Activated B cell treated with CpG ODN at 0.5 μM for 24 hours (primary cell): ENCODE results near the gene CCDC40. TPM values are rescaled to one million over a fixed set of nuclear protein-coding genes. Genes with fewer than 3 reads are reported as not detected.
"Not testable (repeated sequence)": the region's sequence is repeated elsewhere in the genome, so short reads cannot be mapped to it uniquely, and the experiment has no call there.

Source experiments
- ATAC-seq: fragments of 200-7000 bp; cut with Tn5 transposase; one replicate; pipeline ENCODE4 v1.10.0; 2021; ENCODE audit warnings: low read depth, mild to moderate bottlenecking, moderate library complexity
- CTCF ChIA-PET: fragments of 350-600 bp; sonication (Branson Sonifier 250); formaldehyde crosslinking; loops from one replicate; lab custom pipeline; 2021; ENCODE audit warnings: antibody characterized with exemption; lab: Charles Lee
- POLR2A ChIA-PET: fragments of 350-600 bp; sonication (Branson Sonifier 250); formaldehyde crosslinking; loops from one replicate; lab custom pipeline; 2021; ENCODE audit warnings: antibody characterized with exemption; lab: Charles Lee
- DNase-seq: peaks from one replicate; pipeline ENCODE4 v3.0.0; 2022
- H3K27ac Mint-ChIP-seq: one replicate; pipeline ENCODE4 v1.8.0; 2020; ENCODE audit warnings: mixed read lengths
- H3K27me3 Mint-ChIP-seq: one replicate; pipeline ENCODE4 v1.8.0; 2021; ENCODE audit warnings: mixed read lengths
- H3K36me3 Mint-ChIP-seq: one replicate; pipeline ENCODE4 v1.8.0; 2021; ENCODE audit warnings: low read depth, mixed read lengths
- H3K4me1 Mint-ChIP-seq: one replicate; pipeline ENCODE4 v1.8.0; 2021; ENCODE audit warnings: mixed read lengths
- H3K4me3 Mint-ChIP-seq: one replicate; pipeline ENCODE4 v1.8.0; 2020; ENCODE audit warnings: mild to moderate bottlenecking, mixed read lengths
- H3K9me3 Mint-ChIP-seq: one replicate; pipeline ENCODE4 v1.8.0; 2020; ENCODE audit warnings: mixed read lengths
- intact Hi-C: fragments of 100-400 bp; cut with micrococcal nuclease; formaldehyde crosslinking; loops from one replicate; pipeline ENCODE4 v1.15.1; 2024
- total RNA-seq: library from RNA; stranded (reverse); gene quantifications from 2 replicates; pipeline ENCODE4 v1.2.3, GENCODE V29; 2022
- TF ChIP-seq, protein P1 (sequence below): fragments of 200-600 bp; IDR thresholded peaks from one replicate; pipeline ENCODE4 v1.8.0; 2022; ENCODE audit warnings: antibody characterized with exemption, mild to moderate bottlenecking

The CCDC40 gene
- total RNA-seq, 1 donor from 2014 or later = 0.55 TPM

DNA sequence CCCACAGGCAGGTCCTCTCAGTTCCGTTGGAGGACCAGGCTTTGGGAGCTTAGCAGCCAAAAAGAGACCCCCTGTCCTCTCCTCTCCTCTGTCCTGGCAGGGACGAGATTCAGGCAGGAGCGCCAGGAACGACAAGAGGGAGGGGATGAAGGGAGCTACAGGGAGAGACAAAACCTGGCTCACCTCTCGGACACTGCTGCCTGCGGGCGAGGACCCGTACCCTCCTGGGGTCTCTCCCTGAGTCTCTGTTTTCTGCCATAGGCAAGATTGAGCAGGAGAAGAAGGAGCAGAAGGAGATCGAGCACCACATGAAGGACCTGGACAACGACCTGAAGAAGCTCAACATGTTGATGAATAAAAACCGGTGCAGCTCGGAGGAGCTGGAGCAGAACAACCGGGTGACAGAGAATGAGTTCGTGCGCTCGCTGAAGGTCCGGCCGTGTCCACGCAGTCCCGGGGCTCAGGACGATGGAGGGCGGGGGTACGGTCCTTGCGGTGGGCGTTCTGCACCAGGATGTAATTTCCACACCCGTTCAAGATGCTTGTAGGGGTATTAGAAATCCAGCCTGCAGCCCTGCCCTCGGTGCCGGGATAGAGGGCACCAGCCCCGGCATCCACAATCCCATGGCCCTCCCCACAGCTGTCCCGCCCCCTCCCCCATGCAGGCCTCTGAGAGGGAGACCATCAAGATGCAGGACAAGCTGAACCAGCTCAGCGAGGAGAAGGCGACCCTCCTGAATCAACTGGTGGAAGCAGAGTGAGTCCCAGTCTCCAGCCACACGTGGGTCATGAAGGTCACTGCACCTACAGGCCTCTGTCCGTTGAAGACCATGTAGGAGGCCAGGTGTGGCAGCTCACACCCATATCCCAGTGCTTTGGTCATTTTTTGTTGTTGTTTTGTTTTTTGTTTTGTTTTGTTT, 51.2 kb downstream of the CCDC40 start:
- ChIA-PET CTCF (interaction anchor here (1.4 kb wide), 1 partner anchor 298 kb away, joined by 4 read pairs; no protein-coding TSS in a partner anchor), POLR2A (interaction anchor here (1.3 kb wide), 1 partner anchor 14 kb away, joined by 3 read pairs; the partner anchor contains the start of gene GAA)
- Mint-ChIP-seq H3K36me3 (no peaks in the 10 kb centered on the region), H3K27ac (no peak overlapping the region), H3K9me3 (no peaks in the 10 kb centered on the region), H3K4me1 (peaks cover 2% of the 10 kb centered on the region), H3K4me3 (no peak overlapping the region), H3K27me3 (peaks cover 2% of the 10 kb centered on the region)
- intact Hi-C loops = no loop called here
- TF ChIP-seq, protein P1, sequence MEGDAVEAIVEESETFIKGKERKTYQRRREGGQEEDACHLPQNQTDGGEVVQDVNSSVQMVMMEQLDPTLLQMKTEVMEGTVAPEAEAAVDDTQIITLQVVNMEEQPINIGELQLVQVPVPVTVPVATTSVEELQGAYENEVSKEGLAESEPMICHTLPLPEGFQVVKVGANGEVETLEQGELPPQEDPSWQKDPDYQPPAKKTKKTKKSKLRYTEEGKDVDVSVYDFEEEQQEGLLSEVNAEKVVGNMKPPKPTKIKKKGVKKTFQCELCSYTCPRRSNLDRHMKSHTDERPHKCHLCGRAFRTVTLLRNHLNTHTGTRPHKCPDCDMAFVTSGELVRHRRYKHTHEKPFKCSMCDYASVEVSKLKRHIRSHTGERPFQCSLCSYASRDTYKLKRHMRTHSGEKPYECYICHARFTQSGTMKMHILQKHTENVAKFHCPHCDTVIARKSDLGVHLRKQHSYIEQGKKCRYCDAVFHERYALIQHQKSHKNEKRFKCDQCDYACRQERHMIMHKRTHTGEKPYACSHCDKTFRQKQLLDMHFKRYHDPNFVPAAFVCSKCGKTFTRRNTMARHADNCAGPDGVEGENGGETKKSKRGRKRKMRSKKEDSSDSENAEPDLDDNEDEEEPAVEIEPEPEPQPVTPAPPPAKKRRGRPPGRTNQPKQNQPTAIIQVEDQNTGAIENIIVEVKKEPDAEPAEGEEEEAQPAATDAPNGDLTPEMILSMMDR = no peak
- ATAC-seq (no peak), DNase-seq (no peak)

DNA sequence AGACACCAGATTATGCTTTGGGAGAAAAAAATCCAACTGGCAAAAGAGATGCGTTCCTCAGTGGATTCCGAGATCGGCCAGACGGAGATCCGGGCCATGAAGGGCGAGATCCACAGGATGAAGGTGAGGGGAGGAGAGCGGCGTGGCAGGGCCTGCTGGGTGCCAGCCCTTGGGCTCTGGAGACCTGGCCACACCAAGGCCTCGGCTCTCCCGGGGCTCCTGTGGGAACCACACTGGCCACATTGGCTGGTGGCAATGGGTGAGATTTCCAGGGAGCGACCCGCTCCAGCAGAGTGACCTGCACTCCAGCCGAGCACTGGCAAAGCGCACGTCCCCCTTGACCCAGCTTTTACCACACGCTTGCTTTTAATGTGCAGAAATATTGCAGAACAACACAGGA, 53.3 kb downstream of the CCDC40 start:
- Mint-ChIP-seq H3K4me3 (no peak overlapping the region), H3K4me1 (no peaks in the 10 kb centered on the region), H3K36me3 (no peaks in the 10 kb centered on the region), H3K9me3 (no peaks in the 10 kb centered on the region), H3K27me3 (peaks cover 2% of the 10 kb centered on the region), H3K27ac (no peak overlapping the region)
- POLR2A ChIA-PET = no interaction called here
- TF ChIP-seq, protein P1 = no peak
- CTCF ChIA-PET = no interaction called here
- no peak for DNase-seq
- intact Hi-C loops = no loop called here
- ATAC-seq = no peak

DNA sequence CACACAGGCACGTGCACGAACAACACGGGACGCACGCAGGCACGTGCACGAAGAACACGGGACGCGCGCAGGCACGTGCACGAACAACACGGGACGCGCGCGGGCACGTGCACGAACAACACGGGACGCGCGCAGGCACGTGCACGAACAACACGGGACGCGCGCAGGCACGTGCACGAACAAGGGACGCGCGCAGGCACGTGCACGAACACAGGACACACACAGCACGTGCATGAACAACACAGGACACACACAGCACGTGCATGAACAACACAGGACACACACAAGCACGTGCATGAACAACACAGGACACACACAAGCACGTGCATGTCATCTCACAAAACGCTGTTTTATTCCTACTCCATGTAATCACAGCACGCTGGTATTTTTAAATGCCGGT, 53.7 kb downstream of the CCDC40 start:
- H3K27ac Mint-ChIP-seq, H3K4me1 Mint-ChIP-seq, DNase-seq, H3K36me3 Mint-ChIP-seq, H3K4me3 Mint-ChIP-seq, ATAC-seq, H3K9me3 Mint-ChIP-seq, intact Hi-C loops, H3K27me3 Mint-ChIP-seq, POLR2A ChIA-PET: not testable (repeated sequence)
- CTCF ChIA-PET = interaction anchor here (3.1 kb wide), 1 partner anchor 11 kb away, joined by 9 read pairs; the partner anchor contains the start of gene GAA

GRCh38 chr17:80091376-80091775, 54.9 kb downstream of the CCDC40 start:
- intact Hi-C loops = no loop called here
- no peaks in the 10 kb centered on the region for H3K9me3 Mint-ChIP-seq
- H3K27me3 Mint-ChIP-seq = peaks cover 2% of the 10 kb centered on the region
- no peak overlapping the region for H3K4me3 Mint-ChIP-seq
- H3K36me3 Mint-ChIP-seq = no peaks in the 10 kb centered on the region
- ATAC-seq (no peak), DNase-seq (no peak)
- ChIA-PET POLR2A (no interaction called here), CTCF (interaction anchor here (3.1 kb wide), 1 partner anchor 10 kb away, joined by 9 read pairs; the partner anchor contains the start of gene GAA)
- no peaks in the 10 kb centered on the region for H3K4me1 Mint-ChIP-seq
- H3K27ac Mint-ChIP-seq = no peak overlapping the region
- TF ChIP-seq, protein P1 = no peak

DNA sequence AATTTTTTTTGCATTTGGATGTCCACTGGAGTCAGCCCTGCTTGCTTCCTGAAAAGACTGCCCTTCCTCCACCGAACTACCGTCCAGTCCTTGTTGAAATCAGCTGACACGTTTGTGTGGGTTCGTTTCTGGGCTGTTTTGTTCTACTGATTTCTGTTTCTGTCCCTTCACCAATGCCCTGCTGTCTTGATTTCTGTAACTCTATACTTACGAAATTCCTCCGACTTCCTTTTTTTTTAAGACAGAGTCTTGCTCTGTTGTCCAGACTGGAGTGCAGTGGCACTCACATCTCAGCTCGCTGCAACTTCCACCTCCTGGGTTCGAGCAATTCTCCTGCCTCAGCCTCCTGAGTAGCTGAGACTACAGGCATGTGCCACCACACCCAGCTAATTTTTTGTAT, 56.5 kb downstream of the CCDC40 start:
- Mint-ChIP-seq H3K36me3 (no peaks in the 10 kb centered on the region), H3K9me3 (no peaks in the 10 kb centered on the region), H3K27me3 (peaks cover 5% of the 10 kb centered on the region), H3K27ac (no peak overlapping the region), H3K4me1 (no peaks in the 10 kb centered on the region), H3K4me3 (no peak overlapping the region)
- intact Hi-C loops = no loop called here
- TF ChIP-seq, protein P1 = no peak
- POLR2A ChIA-PET = no interaction called here
- CTCF ChIA-PET = interaction anchor here (3.1 kb wide), 1 partner anchor 9 kb away, joined by 9 read pairs; the partner anchor contains the start of gene GAA
- ATAC-seq (no peak), DNase-seq (no peak)
